ENCODE data around the gene HIGD1C.

The HIGD1C gene

DNA sequence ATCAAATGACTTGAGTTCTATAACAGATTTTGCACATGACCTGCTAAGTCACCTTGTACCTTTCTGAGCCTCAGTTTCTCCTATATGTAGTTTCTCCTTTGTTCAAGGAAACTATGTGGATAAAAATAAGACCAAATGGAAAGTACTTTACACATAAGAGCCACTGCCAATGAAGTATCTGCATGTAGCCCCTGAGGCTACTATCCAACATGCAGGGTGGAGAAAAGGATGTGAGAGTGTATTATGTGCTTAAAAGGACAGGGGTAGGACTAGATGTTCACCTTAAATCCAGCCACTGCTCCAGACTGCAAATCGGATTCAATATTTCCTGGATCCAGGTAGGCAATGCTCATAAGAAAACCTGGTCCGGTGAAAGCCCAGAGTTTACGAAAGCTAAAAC is 52.7 kb downstream of the HIGD1C start:
- TF ChIP-seq, protein P1, sequence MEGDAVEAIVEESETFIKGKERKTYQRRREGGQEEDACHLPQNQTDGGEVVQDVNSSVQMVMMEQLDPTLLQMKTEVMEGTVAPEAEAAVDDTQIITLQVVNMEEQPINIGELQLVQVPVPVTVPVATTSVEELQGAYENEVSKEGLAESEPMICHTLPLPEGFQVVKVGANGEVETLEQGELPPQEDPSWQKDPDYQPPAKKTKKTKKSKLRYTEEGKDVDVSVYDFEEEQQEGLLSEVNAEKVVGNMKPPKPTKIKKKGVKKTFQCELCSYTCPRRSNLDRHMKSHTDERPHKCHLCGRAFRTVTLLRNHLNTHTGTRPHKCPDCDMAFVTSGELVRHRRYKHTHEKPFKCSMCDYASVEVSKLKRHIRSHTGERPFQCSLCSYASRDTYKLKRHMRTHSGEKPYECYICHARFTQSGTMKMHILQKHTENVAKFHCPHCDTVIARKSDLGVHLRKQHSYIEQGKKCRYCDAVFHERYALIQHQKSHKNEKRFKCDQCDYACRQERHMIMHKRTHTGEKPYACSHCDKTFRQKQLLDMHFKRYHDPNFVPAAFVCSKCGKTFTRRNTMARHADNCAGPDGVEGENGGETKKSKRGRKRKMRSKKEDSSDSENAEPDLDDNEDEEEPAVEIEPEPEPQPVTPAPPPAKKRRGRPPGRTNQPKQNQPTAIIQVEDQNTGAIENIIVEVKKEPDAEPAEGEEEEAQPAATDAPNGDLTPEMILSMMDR (IDR thresholded peaks at IDR 0.05; ENCODE audit: low read depth, low read length, missing control alignments): no peak
- no peak overlapping the region for H3K4me3 ChIP-seq (replicated peaks; ENCODE audit: low read depth, low read length)
- DNase-seq (ENCODE audit: extremely low read depth, low read depth): no peak

DNA sequence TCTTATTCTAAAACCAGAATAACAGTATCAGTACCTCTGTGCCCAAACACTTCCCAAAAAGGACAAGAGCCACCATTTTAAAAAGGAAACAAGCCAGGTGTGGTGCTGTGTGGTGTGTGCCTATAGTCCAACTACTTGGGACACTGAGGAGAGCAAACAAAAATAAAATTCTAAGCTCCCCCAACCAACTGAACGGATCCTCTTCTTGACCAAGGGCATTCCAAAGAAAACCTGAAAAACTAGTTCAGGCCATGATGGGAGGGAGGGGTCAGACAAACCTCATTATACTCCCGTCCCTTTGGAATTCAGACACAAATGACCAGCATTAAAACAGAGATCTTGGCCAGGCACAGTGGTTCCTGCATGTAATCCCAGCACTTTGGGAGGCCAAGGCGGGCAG is 53.3 kb downstream of the HIGD1C start:
- H3K4me3 ChIP-seq (replicated peaks; ENCODE audit: low read depth, low read length): no peak overlapping the region
- TF ChIP-seq, protein P1 (IDR thresholded peaks at IDR 0.05; ENCODE audit: low read depth, low read length, missing control alignments): no peak
- no peak for DNase-seq (ENCODE audit: extremely low read depth, low read depth)

DNA sequence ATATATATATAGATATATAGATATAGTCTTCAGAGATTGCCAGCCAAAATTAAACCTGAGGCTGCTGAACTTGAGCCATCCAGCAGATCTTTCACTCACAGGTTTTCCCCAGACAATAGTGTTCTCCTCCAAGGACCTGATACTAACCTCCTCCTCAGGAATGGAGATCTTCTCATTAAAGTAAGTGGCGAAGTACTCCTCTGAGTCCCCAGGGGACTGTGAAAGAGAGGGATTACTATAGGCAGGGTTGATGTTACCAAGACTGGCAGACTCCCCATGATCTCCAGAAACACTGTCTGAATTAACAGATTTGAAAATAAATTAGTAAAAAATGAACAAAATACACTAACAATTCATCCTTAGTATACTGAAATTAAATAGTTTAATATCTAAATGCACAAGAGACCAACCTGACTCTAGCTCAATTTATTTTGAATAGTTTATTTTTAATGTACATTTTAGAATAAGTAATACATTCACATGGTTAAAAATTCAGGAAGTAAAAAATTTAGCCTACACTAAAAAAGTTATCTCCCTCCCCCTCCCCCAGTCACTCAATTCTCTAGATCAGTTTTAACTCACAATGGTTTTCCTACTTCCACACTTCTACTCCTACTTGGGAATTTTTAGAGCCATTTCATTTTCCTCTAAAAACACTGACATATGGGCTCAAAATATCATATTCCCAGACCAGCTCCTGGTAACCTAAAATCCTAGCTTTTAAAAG is 56.1 kb downstream of the HIGD1C start:
- no peak overlapping the region for H3K4me3 ChIP-seq (replicated peaks; ENCODE audit: low read depth, low read length)
- no peak for DNase-seq (ENCODE audit: extremely low read depth, low read depth)
- TF ChIP-seq, protein P1 (IDR thresholded peaks at IDR 0.05; ENCODE audit: low read depth, low read length, missing control alignments): no peak

DNA sequence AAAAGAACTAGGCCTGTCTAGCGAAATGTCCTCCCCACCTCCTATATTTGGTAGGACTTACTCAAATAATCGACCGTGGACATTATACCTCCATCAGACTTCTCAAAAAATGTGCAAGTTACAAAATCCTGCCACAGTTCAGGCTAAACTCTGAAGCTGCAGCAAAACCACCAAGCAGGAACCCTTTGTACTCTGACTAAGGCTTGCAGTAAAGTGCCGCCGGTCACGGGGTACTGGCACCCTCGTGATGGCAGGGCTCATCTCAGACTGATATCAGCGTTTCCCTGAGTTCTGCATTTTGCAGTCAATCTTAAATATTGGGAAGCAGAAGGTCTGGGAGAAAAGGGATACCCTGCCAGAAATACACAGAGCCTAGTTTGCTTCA is 56.7 kb downstream of the HIGD1C start:
- TF ChIP-seq, protein P1 (IDR thresholded peaks at IDR 0.05; ENCODE audit: low read depth, low read length, missing control alignments): no peak
- no peak overlapping the region for H3K4me3 ChIP-seq (replicated peaks; ENCODE audit: low read depth, low read length)
- no peak for DNase-seq (ENCODE audit: extremely low read depth, low read depth)

DNA sequence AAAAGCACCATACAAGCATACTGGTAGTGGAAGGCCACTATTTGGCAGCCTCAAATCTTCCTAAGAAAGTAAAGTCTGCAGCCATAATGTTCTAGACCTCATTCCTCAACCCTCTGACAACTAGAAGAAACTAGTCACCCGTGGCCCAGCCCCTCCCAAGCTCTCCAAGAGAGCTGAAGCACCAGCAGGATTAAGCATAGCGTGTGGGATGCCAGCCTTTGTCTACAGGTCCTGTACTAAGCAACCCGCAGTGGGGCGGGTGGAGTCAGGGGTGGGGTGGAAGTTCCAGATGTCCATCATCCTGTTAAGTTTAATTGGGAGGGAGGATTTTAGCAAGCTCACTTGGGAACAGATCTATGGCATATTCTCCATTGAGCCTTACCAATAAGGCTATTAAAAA is 59.6 kb downstream of the HIGD1C start:
- no peak for DNase-seq (ENCODE audit: extremely low read depth, low read depth)
- TF ChIP-seq, protein P1 (IDR thresholded peaks at IDR 0.05; ENCODE audit: low read depth, low read length, missing control alignments): no peak
- no peak overlapping the region for H3K4me3 ChIP-seq (replicated peaks; ENCODE audit: low read depth, low read length)

DNA sequence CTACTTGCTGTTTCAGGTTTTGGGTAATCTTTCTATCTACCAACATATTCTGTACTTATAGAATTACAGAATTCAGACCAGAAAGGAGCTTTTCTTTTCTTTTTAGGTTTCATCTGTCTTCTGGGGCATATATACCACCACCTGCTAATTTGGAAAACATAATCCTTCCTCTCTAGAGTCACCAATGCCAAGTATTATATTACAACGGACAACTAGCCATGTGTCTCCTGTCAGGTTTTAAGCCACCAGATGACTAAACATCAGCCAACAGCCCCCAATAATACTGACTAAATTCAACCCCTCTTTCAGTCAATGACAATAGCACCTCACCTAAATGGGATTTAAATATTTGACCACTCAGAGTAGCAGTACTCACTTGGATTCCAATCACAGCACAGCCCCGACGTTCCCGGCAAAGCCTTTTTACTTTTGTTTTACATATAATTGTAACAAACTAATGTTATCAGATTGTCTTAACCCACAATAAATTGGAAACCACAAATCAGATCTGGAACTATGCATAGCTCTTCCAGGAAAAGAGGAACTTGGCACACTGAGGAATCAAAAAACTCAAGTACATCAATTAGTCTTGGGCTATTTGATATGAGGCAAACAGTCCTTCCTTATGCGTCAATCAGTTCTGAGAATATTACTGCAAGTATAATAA is 60.4 kb downstream of the HIGD1C start:
- DNase-seq (ENCODE audit: extremely low read depth, low read depth): no peak
- TF ChIP-seq, protein P1 (IDR thresholded peaks at IDR 0.05; ENCODE audit: low read depth, low read length, missing control alignments): no peak
- H3K4me3 ChIP-seq (replicated peaks; ENCODE audit: low read depth, low read length): no peak overlapping the region
